ENCODE data around the gene CCDC9.

The CCDC9 gene

DNA sequence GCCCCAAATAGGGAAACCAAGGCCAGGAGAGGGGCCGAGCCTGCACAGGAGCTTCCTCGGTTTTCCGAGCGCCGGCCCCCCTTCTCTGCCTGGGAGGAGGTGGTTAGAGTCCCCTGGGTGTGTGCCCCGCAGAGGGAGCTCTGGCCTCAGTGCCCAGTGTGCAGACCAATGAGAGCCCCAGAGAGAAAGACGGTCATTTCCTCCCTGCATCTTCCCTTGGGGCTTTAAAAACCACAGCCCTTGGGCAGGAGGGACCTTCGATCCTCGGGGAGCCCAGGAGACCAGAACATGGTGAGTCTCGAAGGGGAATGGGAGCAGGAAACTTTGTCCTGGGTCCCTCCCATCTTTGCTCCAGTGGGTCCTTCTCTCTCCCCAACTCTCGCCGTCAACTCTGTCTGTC is 53.3 kb downstream of the CCDC9 start, which contains the start of gene C5AR1:
Gene C5AR1 (plus strand): TSS at position 254 of the 400 bp plus-strand sequence. CDS start 35 bp downstream, at position 289.
- Histone ChIP-seq H3K36me3 (ENCODE audit: insufficient read depth, low read length) (no peaks in the 10 kb centered on the region), H3K9me3 (ENCODE audit: low read length) (no peaks in the 10 kb centered on the region), H3K9me2 (ENCODE audit: low read depth, low read length) (no peaks in the 10 kb centered on the region), H3K4me2 (ENCODE audit: low read length) (no peak within 1 kb of the TSS), H4K20me1 (ENCODE audit: insufficient read depth, low read length) (no peaks in the 10 kb centered on the region), H3K4me3 (ENCODE audit: low read depth, low read length, poor library complexity, severe bottlenecking) (no peak within 1 kb of the TSS), H3K9ac (ENCODE audit: low read length) (no peak within 1 kb of the TSS), H3K27ac (ENCODE audit: low read depth, low read length, poor library complexity, severe bottlenecking) (no peak within 1 kb of the TSS), H3K79me2 (ENCODE audit: insufficient read depth, low read length) (no peaks in the 10 kb centered on the region), H3K4me1 (ENCODE audit: insufficient read depth, low read length, severe bottlenecking) (no peaks in the 10 kb centered on the region), H3K27me3 (ENCODE audit: insufficient read depth, low read length) (no peaks in the 10 kb centered on the region; the same call in 1 of the 2 replicates), H3F3A (ENCODE audit: insufficient read depth, low read length) (no peaks in the 10 kb centered on the region), H2AFZ (ENCODE audit: low read length) (no peak within 1 kb of the TSS)
- TF ChIP-seq CTCF (IDR thresholded peaks at IDR 0.05; ENCODE audit: low read length) (no peak), EZH2 (IDR thresholded peaks at IDR 0.05; ENCODE audit: borderline replicate concordance, low read length) (no peak)

- Histone ChIP-seq H3K9me3 (ENCODE audit: low read length) (no peaks in the 10 kb centered on the region), H3K79me2 (ENCODE audit: insufficient read depth, low read length) (no peaks in the 10 kb centered on the region), H2AFZ (ENCODE audit: low read length) (no peak overlapping the region), H3K27me3 (ENCODE audit: insufficient read depth, low read length) (no peaks in the 10 kb centered on the region; the same call in 1 of the 2 replicates), H3K4me1 (ENCODE audit: insufficient read depth, low read length, severe bottlenecking) (no peaks in the 10 kb centered on the region), H3K4me2 (ENCODE audit: low read length) (no peak overlapping the region), H3F3A (ENCODE audit: insufficient read depth, low read length) (no peaks in the 10 kb centered on the region), H3K9ac (ENCODE audit: low read length) (no peak overlapping the region), H4K20me1 (ENCODE audit: insufficient read depth, low read length) (no peaks in the 10 kb centered on the region), H3K36me3 (ENCODE audit: insufficient read depth, low read length) (no peaks in the 10 kb centered on the region), H3K27ac (ENCODE audit: low read depth, low read length, poor library complexity, severe bottlenecking) (no peak overlapping the region), H3K9me2 (ENCODE audit: low read depth, low read length) (no peaks in the 10 kb centered on the region), H3K4me3 (ENCODE audit: low read depth, low read length, poor library complexity, severe bottlenecking) (no peak overlapping the region)
- no peak for TF ChIP-seq CTCF (IDR thresholded peaks at IDR 0.05; ENCODE audit: low read length)
- no peak for TF ChIP-seq EZH2 (IDR thresholded peaks at IDR 0.05; ENCODE audit: borderline replicate concordance, low read length)
Measured at GRCh38 chr19:47310323-47310722, 54.0 kb downstream of the CCDC9 start.

GRCh38 chr19:47310819-47311218 is 54.5 kb downstream of the CCDC9 start:
- Histone ChIP-seq H3K27ac (ENCODE audit: low read depth, low read length, poor library complexity, severe bottlenecking) (no peak overlapping the region), H3K4me3 (ENCODE audit: low read depth, low read length, poor library complexity, severe bottlenecking) (no peak overlapping the region), H3K27me3 (ENCODE audit: insufficient read depth, low read length) (no peaks in the 10 kb centered on the region; the same call in 1 of the 2 replicates), H4K20me1 (ENCODE audit: insufficient read depth, low read length) (no peaks in the 10 kb centered on the region), H2AFZ (ENCODE audit: low read length) (no peak overlapping the region), H3K9ac (ENCODE audit: low read length) (no peak overlapping the region), H3F3A (ENCODE audit: insufficient read depth, low read length) (no peaks in the 10 kb centered on the region), H3K9me3 (ENCODE audit: low read length) (no peaks in the 10 kb centered on the region), H3K4me2 (ENCODE audit: low read length) (no peak overlapping the region), H3K79me2 (ENCODE audit: insufficient read depth, low read length) (no peaks in the 10 kb centered on the region), H3K4me1 (ENCODE audit: insufficient read depth, low read length, severe bottlenecking) (no peaks in the 10 kb centered on the region), H3K36me3 (ENCODE audit: insufficient read depth, low read length) (no peaks in the 10 kb centered on the region), H3K9me2 (ENCODE audit: low read depth, low read length) (no peaks in the 10 kb centered on the region)
- no peak for TF ChIP-seq EZH2 (IDR thresholded peaks at IDR 0.05; ENCODE audit: borderline replicate concordance, low read length)
- TF ChIP-seq CTCF (IDR thresholded peaks at IDR 0.05; ENCODE audit: low read length) = no peak
